ENCODE data around the gene GPR179.

GPR179 gene

GRCh38 chr17:38350035-38350434, 6.3 kb upstream of the GPR179 start:
- H3K27me3 ChIP-seq (replicated peaks): no peaks in the 10 kb centered on the region
- H3K27ac ChIP-seq: no peak overlapping the region
- no peak for DNase-seq
- H3K36me3 ChIP-seq (replicated peaks): no peaks in the 10 kb centered on the region
- H3K4me3 ChIP-seq (ENCODE audit: low read depth, low read length): no peak overlapping the region
- in situ Hi-C loops (cut with HindIII; ENCODE audit: low pct_ligation_motif_present, low sequenced_read_pairs): no loop called here
- no peak for TF ChIP-seq CTCF (IDR thresholded peaks at IDR 0.05; ENCODE audit: low read depth, low read length, missing control alignments)

GRCh38 chr17:38349097-38349730, 5.5 kb upstream of the GPR179 start:
- in situ Hi-C loops (cut with HindIII; ENCODE audit: low pct_ligation_motif_present, low sequenced_read_pairs): no loop called here
- H3K27ac ChIP-seq: no peak overlapping the region
- no peaks in the 10 kb centered on the region for H3K27me3 ChIP-seq (replicated peaks)
- DNase-seq: peak; percentile 81
- no peaks in the 10 kb centered on the region for H3K36me3 ChIP-seq (replicated peaks)
- TF ChIP-seq CTCF (IDR thresholded peaks at IDR 0.05; ENCODE audit: low read depth, low read length, missing control alignments): peak; percentile 99
- no peak overlapping the region for H3K4me3 ChIP-seq (ENCODE audit: low read depth, low read length)

GRCh38 chr17:38345743-38346142, 2.0 kb upstream of the GPR179 start:
- Histone ChIP-seq H3K36me3 (replicated peaks) (no peaks in the 10 kb centered on the region), H3K4me3 (ENCODE audit: low read depth, low read length) (no peak overlapping the region), H3K27me3 (replicated peaks) (no peaks in the 10 kb centered on the region), H3K27ac (no peak overlapping the region)
- TF ChIP-seq CTCF (IDR thresholded peaks at IDR 0.05; ENCODE audit: low read depth, low read length, missing control alignments): no peak
- no peak for DNase-seq
- in situ Hi-C loops (cut with HindIII; ENCODE audit: low pct_ligation_motif_present, low sequenced_read_pairs): no loop called here

- H3K27ac ChIP-seq: no peak overlapping the region
- no peaks in the 10 kb centered on the region for H3K27me3 ChIP-seq (replicated peaks)
- TF ChIP-seq CTCF (IDR thresholded peaks at IDR 0.05; ENCODE audit: low read depth, low read length, missing control alignments): no peak
- DNase-seq: no peak
- H3K36me3 ChIP-seq (replicated peaks): no peaks in the 10 kb centered on the region
- no peak overlapping the region for H3K4me3 ChIP-seq (ENCODE audit: low read depth, low read length)
- in situ Hi-C loops (cut with HindIII; ENCODE audit: low pct_ligation_motif_present, low sequenced_read_pairs): no loop called here
Observed at GRCh38 chr17:38344420-38344745, 627 bp upstream of the GPR179 start.

GRCh38 chr17:38342886-38343607, 709 bp downstream of the GPR179 start:
- DNase-seq: no peak
- in situ Hi-C loops (cut with HindIII; ENCODE audit: low pct_ligation_motif_present, low sequenced_read_pairs): no loop called here
- Histone ChIP-seq H3K36me3 (replicated peaks) (no peaks in the 10 kb centered on the region), H3K4me3 (ENCODE audit: low read depth, low read length) (no peak overlapping the region), H3K27ac (no peak overlapping the region), H3K27me3 (replicated peaks) (no peaks in the 10 kb centered on the region)
- TF ChIP-seq CTCF (IDR thresholded peaks at IDR 0.05; ENCODE audit: low read depth, low read length, missing control alignments): no peak
